ENCODE data around the gene VEGFC. TPM values are rescaled to one million over a fixed set of nuclear protein-coding genes. Genes with fewer than 3 reads are reported as not detected.

Gene VEGFC
- total and polyA plus RNA-seq, 2 donors (not counting 1 experiment from before 2014, with no cell fraction given) = not detected

DNA sequence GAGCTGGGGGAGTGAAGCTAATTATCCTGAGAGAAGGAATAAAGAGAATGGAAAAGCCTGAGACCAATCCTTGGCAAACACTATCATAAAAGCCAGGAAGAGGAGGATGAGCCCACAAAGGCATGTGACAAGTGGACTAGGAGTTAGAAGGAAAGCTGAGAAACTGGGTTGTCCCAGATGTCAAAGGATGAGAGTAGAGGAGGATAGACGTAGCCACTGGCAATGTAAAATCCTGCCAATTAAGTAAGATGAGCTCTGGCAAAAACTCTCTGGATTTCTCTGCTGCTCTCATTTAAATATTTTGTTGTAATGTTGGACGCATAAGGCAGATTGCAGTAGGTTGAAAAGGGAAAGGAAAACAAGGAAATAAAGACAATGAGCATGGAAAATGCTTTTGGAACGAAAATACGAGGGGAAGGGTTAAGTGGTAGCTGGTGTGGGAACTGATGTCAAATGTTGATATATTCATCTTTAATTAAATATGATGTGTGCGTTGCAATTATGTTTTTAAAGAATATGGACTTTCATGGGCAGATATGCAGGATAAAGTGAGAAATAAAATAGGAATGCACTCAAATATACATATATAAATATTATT lies 14.2 kb upstream of the VEGFC start:
- Histone ChIP-seq H3K9ac (ENCODE audit: low read length) (no peak overlapping the region), H3K4me3 (ENCODE audit: control extremely low read depth in 1 of 5, extremely low read depth in 1 of 5, insufficient read depth in 1 of 5, low read depth in 2 of 5, low read length in 4 of 5) (no peak overlapping the region), H4K20me1 (ENCODE audit: control insufficient read depth, insufficient read depth, low read length, poor library complexity, severe bottlenecking) (no peaks in the 10 kb centered on the region), H3K79me2 (ENCODE audit: control insufficient read depth, insufficient read depth, low read length) (no peaks in the 10 kb centered on the region), H3K9me3 (ENCODE audit: control extremely low read depth in 1 of 3, control insufficient read depth in 2 of 3, insufficient read depth in 1 of 3, low read length in 2 of 3) (no peaks in the 10 kb centered on the region), H3K27ac (ENCODE audit: low read length in 2 of 2) (no peak overlapping the region), H3K27me3 (replicated peaks in 1 of 4; ENCODE audit: control extremely low read depth in 1 of 4, control insufficient read depth in 3 of 4, insufficient read depth in 4 of 4, low read length in 3 of 4) (no peaks in the 10 kb centered on the region), H3K4me2 (replicated peaks; ENCODE audit: low read depth, low read length, poor library complexity, severe bottlenecking) (no peak overlapping the region), H2AFZ (ENCODE audit: insufficient read depth, low read depth, low read length, poor library complexity, severe bottlenecking) (no peak overlapping the region), H3K36me3 (replicated peaks in 1 of 2; ENCODE audit: control extremely low read depth in 1 of 2, control insufficient read depth in 1 of 2, extremely low read depth in 1 of 2, insufficient read depth in 2 of 2, low read length in 1 of 2) (no peaks in the 10 kb centered on the region), H3K4me1 (ENCODE audit: control insufficient read depth in 2 of 2, insufficient read depth in 2 of 2, low read length in 2 of 2) (no peaks in the 10 kb centered on the region)
- Mint-ChIP-seq H3K9me3 (ENCODE audit: insufficient read depth) (peaks cover 2% of the 10 kb centered on the region), H3K27me3 (no peaks in the 10 kb centered on the region), H3K27ac (no peak overlapping the region), H3K4me1 (no peaks in the 10 kb centered on the region), H3K4me3 (no peak overlapping the region)
- ChIA-PET POLR2A (no interaction called here), CTCF (no interaction called here)
- no peak for TF ChIP-seq EZH2 (IDR thresholded peaks at IDR 0.05; ENCODE audit: borderline replicate concordance, insufficient read depth, low read depth, low read length, poor library complexity, severe bottlenecking)
- TF ChIP-seq, protein P1, sequence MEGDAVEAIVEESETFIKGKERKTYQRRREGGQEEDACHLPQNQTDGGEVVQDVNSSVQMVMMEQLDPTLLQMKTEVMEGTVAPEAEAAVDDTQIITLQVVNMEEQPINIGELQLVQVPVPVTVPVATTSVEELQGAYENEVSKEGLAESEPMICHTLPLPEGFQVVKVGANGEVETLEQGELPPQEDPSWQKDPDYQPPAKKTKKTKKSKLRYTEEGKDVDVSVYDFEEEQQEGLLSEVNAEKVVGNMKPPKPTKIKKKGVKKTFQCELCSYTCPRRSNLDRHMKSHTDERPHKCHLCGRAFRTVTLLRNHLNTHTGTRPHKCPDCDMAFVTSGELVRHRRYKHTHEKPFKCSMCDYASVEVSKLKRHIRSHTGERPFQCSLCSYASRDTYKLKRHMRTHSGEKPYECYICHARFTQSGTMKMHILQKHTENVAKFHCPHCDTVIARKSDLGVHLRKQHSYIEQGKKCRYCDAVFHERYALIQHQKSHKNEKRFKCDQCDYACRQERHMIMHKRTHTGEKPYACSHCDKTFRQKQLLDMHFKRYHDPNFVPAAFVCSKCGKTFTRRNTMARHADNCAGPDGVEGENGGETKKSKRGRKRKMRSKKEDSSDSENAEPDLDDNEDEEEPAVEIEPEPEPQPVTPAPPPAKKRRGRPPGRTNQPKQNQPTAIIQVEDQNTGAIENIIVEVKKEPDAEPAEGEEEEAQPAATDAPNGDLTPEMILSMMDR (IDR thresholded peaks at IDR 0.05) = no peak
- WGBS (ENCODE audit: insufficient coverage) = 87% methylated on average over 2 of the region's 5 CpGs
- ATAC-seq (ENCODE audit: low read depth) = no peak
- intact Hi-C loops (cut with micrococcal nuclease) = no loop called here
- no peak for DNase-seq

DNA sequence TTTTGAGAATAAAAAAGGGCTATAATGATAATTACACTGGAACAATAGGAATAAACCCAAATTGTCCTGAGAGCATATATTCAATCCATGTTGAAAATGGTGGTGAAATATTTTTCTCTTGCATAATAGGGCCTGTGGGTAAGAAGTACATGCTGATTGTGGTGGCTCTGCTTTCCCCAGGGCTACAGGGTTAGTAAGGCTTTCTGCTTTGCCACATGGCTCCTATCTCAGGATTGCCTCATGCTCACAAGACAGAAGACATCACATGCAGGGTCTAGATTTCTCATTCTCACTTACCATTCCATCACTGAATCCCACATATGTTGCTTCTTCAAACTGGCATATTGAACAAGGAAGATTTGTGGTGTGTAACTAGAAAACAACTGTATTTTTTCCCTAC lies 12.4 kb upstream of the VEGFC start:
- no peak overlapping the region for H3K4me3 ChIP-seq (ENCODE audit: control extremely low read depth in 1 of 5, extremely low read depth in 1 of 5, insufficient read depth in 1 of 5, low read depth in 2 of 5, low read length in 4 of 5)
- H3K4me2 ChIP-seq (replicated peaks; ENCODE audit: low read depth, low read length, poor library complexity, severe bottlenecking) = no peak overlapping the region
- no peak for ATAC-seq (ENCODE audit: low read depth)
- no peak for TF ChIP-seq EZH2 (IDR thresholded peaks at IDR 0.05; ENCODE audit: borderline replicate concordance, insufficient read depth, low read depth, low read length, poor library complexity, severe bottlenecking)
- TF ChIP-seq, protein P1 (IDR thresholded peaks at IDR 0.05) = no peak
- no peak overlapping the region for H3K9ac ChIP-seq (ENCODE audit: low read length)
- H3K27ac Mint-ChIP-seq = no peak overlapping the region
- no peaks in the 10 kb centered on the region for H3K27me3 Mint-ChIP-seq
- CTCF ChIA-PET = no interaction called here
- no peak overlapping the region for H2AFZ ChIP-seq (ENCODE audit: insufficient read depth, low read depth, low read length, poor library complexity, severe bottlenecking)
- DNase-seq = no peak
- POLR2A ChIA-PET = no interaction called here
- H3K4me1 Mint-ChIP-seq = no peaks in the 10 kb centered on the region
- no peaks in the 10 kb centered on the region for H3K4me1 ChIP-seq (ENCODE audit: control insufficient read depth in 2 of 2, insufficient read depth in 2 of 2, low read length in 2 of 2)
- H3K9me3 Mint-ChIP-seq (ENCODE audit: insufficient read depth) = peaks cover 2% of the 10 kb centered on the region
- no peaks in the 10 kb centered on the region for H3K79me2 ChIP-seq (ENCODE audit: control insufficient read depth, insufficient read depth, low read length)
- H3K36me3 ChIP-seq (replicated peaks in 1 of 2; ENCODE audit: control extremely low read depth in 1 of 2, control insufficient read depth in 1 of 2, extremely low read depth in 1 of 2, insufficient read depth in 2 of 2, low read length in 1 of 2) = no peaks in the 10 kb centered on the region
- intact Hi-C loops (cut with micrococcal nuclease) = no loop called here
- H3K27ac ChIP-seq (ENCODE audit: low read length in 2 of 2) = no peak overlapping the region
- H3K4me3 Mint-ChIP-seq = no peak overlapping the region
- H3K27me3 ChIP-seq (replicated peaks in 1 of 4; ENCODE audit: control extremely low read depth in 1 of 4, control insufficient read depth in 3 of 4, insufficient read depth in 4 of 4, low read length in 3 of 4) = no peaks in the 10 kb centered on the region
- no peaks in the 10 kb centered on the region for H3K9me3 ChIP-seq (ENCODE audit: control extremely low read depth in 1 of 3, control insufficient read depth in 2 of 3, insufficient read depth in 1 of 3, low read length in 2 of 3)
- no peaks in the 10 kb centered on the region for H4K20me1 ChIP-seq (ENCODE audit: control insufficient read depth, insufficient read depth, low read length, poor library complexity, severe bottlenecking)

Measured in B cell (primary cell).